Forelimb muscle (tissue), 1 donor: ENCODE data around the gene AGXT. TPM values are rescaled to one million over a fixed set of nuclear protein-coding genes. Genes with fewer than 3 reads are reported as not detected.

ENCODE experiments used
- DNase-seq: peaks from one replicate; pipeline ENCODE4 v3.0.0-alpha.2; 2013; ENCODE audit warnings: low read depth
- polyA plus RNA-seq: library from polyadenylated mRNA; unstranded; fragments of 120-200 nt; gene quantifications from one replicate; pipeline ENCODE4 v1.2.1, GENCODE V29; 2013; ENCODE audit not compliant: insufficient read length

The AGXT gene
- polyA plus RNA-seq, 1 donor = not detected

DNA sequence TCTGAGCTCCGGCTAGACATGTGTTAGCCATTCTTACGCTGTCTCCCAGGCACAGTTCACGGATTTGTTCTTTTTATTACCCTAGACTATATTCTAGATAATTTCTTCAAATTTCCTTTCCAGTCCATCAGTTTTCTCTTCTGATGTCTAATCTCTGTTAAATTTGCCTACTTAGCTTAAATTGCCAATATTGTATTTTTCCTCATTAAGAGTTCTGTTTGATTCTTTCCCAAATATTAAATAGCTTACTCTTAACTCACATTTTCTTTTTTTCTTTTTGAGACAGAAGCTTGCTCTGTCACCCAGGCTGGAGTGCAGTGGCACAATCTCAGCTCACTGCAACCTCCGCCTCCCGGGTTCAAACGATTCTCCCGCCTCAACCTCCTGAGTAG lies 58.8 kb downstream of the AGXT start:
- no peak for DNase-seq

DNA sequence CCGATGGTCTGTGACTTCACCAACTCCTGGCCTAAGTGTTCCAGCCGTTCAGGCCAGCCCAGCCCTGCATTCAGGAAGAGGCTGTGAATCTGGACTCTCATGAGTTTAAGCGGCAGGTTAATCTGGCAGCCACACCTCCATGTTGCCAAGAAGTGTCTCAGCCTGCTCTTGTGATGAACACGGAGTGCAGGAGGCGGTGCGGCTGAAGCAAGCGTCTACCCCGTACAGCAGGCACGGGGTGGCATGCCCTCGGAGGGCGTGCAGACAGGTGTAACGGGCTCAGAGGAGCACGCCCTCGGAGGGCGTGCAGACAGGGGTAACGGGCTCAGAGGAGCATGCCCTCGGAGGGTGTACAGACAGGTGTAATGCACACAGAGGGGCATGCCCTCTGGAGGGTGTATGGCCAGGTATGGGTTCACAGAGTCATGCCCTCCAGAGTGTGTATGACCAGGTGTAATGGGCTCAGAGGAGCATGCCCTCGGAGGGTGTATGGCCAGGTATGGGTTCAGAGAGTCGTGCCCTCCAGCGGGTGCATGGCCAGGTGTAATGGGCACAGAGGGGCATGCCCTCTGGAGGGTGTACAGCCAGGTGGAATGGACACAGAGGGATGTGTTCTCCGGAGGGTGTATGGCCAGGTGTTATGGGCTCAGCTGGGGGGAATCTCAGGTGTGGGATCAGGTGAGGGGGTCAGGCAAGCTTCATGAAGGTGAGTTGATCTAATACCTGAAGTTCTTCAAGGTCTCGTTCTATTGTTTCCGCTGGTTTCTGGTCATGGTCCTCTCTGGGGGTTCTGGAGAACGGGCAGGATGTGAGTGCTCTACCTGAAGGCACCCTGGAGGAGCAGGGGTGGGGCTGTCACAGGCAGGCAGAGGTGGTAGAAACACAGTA lies 60.1 kb downstream of the AGXT start:
- DNase-seq = no peak

DNA sequence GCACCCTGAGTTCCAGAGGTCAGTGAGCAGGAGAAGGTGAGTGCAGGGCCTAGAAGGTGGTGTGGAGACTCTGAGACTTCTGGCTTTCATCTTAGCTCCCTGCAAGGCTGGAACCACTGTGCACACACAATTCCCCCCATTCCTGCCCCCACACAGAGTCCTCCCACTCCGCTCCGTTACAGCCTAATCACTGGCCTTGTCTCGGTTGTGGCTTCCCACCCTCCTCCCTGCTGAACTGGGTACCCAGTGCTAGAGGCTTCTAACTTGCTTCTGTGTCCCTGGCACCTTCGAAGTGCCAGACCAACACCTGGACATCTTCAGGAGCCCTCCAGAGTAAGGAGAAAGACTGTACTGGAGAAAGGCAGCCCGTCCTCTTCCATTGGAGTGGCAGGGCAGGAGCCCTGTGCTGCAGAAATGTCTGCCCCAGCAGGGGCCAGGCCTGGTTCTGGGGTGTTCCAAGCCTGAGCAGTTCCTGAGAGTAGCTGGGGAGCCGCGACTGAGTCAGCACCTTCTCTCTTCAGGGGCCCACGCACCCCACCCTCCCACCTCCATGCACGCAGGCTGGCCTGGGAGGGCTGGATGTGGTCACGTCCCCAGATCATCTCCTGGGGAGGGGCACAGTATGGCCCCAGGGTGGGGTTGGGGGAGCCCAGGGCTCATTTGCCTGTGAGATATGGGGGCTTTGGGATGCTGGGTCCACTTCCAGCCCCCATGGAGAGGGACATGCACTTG lies 60.9 kb downstream of the AGXT start:
- no peak for DNase-seq

Other genes with a start within 250 kb of the AGXT start
- 1.7 TPM for gene GPR35, start 243.3 kb upstream of the AGXT start, polyA plus RNA-seq
- 1.1 TPM for gene AQP12B, start 185.9 kb upstream of the AGXT start, polyA plus RNA-seq
- gene AQP12A, start 177.0 kb upstream of the AGXT start, polyA plus RNA-seq = 0.76 TPM
- gene KIF1A, start 48.6 kb upstream of the AGXT start, polyA plus RNA-seq = 3.6 TPM
- gene MAB21L4, start 27.3 kb downstream of the AGXT start, polyA plus RNA-seq = not detected
- gene CROCC2, start 37.5 kb downstream of the AGXT start, polyA plus RNA-seq = 0.20 TPM
- gene SNED1, start 129.8 kb downstream of the AGXT start, polyA plus RNA-seq = 3.6 TPM
- 38.3 TPM for gene MTERF4, start 233.5 kb downstream of the AGXT start, polyA plus RNA-seq